PC-3 (cell line): ENCODE results near the gene SMG6.

Source experiments
- CTCF ChIP-seq: fragments of 300-600 bp; sonication (generic); conservative IDR thresholded peaks from 2 replicates; pipeline ENCODE4 v1.5.1; 2017; ENCODE audit warnings: antibody characterized with exemption, low read depth, mild to moderate bottlenecking, low read length
- EZH2 ChIP-seq: fragments of 300-600 bp; sonication (generic); IDR thresholded peaks from one replicate; pipeline ENCODE4 v1.6.1; 2017; ENCODE audit warnings: antibody characterized with exemption, mild to moderate bottlenecking, low read length; ENCODE audit not compliant: unreplicated experiment

DNA sequence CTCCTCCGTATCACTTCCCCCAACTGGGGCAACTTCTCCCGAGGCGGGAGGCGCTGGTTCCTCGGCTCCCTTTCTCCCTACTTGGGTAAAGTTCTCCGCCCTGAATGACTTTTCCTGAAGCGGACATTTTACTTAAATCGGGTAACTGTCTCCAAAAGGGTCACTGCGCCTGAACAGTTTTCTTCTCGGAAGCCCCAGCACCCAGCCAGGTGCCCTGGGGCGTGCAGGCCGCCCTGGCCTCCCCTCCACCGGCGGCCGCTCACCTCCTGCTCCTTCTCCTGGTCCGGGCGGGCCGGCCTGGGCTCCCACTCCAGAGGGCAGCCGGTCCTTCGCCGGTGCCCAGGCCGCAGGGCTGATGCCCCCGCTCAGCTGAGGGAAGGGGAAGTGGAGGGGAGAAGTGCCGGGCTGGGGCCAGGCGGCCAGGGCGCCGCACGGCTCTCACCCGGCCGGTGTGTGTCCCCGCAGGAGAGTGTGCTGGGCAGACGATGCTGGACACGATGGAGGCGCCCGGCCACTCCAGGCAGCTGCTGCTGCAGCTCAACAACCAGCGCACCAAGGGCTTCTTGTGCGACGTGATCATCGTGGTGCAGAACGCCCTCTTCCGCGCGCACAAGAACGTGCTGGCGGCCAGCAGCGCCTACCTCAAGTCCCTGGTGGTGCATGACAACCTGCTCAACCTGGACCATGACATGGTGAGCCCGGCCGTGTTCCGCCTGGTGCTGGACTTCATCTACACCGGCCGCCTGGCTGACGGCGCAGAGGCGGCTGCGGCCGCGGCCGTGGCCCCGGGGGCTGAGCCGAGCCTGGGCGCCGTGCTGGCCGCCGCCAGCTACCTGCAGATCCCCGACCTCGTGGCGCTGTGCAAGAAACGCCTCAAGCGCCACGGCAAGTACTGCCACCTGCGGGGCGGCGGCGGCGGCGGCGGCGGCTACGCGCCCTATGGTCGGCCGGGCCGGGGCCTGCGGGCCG is 247.1 kb downstream of the SMG6 start:
- no peak for TF ChIP-seq CTCF
- TF ChIP-seq EZH2, result no peak
